ENCODE results near the gene DDHD1.
"Not testable (repeated sequence)": the region's sequence is repeated elsewhere in the genome, so short reads cannot be mapped to it uniquely, and the experiment has no call there.

DDHD1 gene

DNA sequence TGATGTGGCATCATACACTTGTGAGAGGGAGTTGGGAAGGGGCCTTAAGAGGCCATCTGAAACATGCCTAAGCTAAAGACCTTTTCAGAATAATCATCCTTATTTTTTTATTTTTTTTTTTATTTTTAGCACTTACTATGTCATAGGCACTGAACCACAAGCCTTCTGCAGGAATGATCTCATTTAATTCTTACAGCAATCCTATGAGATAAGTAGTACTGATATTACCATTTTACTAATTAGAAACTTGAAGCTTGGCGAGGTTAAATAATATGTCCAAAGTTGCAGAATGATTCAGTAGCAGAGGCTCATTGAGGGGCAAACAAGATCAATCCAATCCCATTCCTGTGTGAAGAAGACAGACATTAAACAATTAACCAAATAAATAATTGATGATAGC lies 33.4 kb upstream of the DDHD1 start:
- TF ChIP-seq, protein P1, sequence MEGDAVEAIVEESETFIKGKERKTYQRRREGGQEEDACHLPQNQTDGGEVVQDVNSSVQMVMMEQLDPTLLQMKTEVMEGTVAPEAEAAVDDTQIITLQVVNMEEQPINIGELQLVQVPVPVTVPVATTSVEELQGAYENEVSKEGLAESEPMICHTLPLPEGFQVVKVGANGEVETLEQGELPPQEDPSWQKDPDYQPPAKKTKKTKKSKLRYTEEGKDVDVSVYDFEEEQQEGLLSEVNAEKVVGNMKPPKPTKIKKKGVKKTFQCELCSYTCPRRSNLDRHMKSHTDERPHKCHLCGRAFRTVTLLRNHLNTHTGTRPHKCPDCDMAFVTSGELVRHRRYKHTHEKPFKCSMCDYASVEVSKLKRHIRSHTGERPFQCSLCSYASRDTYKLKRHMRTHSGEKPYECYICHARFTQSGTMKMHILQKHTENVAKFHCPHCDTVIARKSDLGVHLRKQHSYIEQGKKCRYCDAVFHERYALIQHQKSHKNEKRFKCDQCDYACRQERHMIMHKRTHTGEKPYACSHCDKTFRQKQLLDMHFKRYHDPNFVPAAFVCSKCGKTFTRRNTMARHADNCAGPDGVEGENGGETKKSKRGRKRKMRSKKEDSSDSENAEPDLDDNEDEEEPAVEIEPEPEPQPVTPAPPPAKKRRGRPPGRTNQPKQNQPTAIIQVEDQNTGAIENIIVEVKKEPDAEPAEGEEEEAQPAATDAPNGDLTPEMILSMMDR (IDR thresholded peaks at IDR 0.05; ENCODE audit: low read depth, low read length, missing control alignments): no peak
- no peak overlapping the region for H3K4me3 ChIP-seq (ENCODE audit: low read depth, low read length)
- DNase-seq (ENCODE audit: low read depth): no peak

DNA sequence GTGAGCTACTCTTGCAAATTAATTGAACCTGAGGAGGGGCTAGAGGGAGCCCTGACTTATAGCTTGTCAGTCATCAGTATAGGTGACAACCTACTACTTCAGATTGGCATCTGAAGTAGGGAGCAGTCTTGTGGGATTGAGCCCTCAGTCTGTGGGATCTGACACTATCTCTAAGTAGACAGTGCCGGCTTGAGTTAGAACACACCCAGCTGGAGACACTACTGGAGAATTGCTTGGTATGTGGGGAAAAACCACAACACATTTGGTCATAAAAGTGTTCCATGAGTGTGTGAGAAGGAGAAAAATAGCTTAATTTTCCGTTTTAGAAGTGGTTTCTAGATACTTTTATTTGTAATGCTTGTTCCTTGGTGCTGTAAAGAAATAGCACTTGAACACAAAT lies 30.5 kb upstream of the DDHD1 start:
- no peak for DNase-seq (ENCODE audit: low read depth)
- H3K4me3 ChIP-seq (ENCODE audit: low read depth, low read length): no peak overlapping the region

DNA sequence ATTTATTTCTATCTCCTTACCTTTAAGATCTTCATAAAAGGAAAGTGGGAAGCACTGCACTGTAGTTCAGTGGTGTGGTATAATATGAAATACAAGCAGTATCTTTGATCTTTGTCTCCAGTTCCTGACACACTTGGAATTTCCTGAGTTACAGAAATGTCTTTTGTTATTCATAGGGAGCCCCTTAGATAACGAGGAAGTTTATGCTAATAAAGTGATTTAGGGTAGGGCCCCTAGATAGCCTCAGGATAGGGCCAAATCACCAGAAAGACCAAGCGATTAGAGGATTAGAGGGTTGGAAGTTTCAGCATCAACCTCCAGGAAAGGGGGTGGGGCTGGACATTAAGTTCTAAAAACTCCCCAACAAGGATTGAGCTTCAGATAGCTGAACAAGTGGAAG lies 29.9 kb upstream of the DDHD1 start:
- TF ChIP-seq, protein P1 (IDR thresholded peaks at IDR 0.05; ENCODE audit: low read depth, low read length, missing control alignments): no peak
- no peak overlapping the region for H3K4me3 ChIP-seq (ENCODE audit: low read depth, low read length)
- DNase-seq (ENCODE audit: low read depth): no peak

More for the DNA sequence above, 30.5 kb upstream of the DDHD1 start:
- TF ChIP-seq, protein P1 (IDR thresholded peaks at IDR 0.05; ENCODE audit: low read depth, low read length, missing control alignments): no peak

DNA sequence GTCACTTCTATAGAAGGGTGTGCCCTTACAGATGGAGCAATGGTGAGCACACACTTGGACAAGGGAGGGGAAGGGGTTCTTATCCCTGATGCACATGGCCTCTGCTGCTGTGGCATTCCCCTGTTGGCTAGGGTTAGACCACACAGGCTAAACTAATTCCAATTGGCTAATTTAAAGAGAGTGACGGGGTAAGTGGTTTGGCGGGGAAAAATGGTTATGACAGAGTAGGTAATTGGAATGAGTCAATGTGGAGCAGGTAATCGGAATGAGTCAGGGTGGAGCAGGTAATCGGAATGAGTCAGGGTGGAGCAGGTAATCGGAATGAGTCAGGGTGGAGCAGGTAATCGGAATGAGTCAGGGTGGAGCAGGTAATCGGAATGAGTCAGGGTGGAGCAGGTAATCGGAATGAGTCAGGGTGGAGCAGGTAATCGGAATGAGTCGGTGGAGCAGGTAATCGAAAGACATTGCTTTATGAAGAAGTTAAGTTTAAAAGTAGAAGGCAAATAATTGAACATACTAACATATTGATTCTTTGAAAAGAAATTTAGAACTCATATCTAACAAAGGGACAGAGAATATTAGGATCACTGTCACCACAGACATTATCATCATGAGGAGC lies 28.4 kb upstream of the DDHD1 start:
- H3K4me3 ChIP-seq (ENCODE audit: low read depth, low read length); DNase-seq (ENCODE audit: low read depth): not testable (repeated sequence)

DNA sequence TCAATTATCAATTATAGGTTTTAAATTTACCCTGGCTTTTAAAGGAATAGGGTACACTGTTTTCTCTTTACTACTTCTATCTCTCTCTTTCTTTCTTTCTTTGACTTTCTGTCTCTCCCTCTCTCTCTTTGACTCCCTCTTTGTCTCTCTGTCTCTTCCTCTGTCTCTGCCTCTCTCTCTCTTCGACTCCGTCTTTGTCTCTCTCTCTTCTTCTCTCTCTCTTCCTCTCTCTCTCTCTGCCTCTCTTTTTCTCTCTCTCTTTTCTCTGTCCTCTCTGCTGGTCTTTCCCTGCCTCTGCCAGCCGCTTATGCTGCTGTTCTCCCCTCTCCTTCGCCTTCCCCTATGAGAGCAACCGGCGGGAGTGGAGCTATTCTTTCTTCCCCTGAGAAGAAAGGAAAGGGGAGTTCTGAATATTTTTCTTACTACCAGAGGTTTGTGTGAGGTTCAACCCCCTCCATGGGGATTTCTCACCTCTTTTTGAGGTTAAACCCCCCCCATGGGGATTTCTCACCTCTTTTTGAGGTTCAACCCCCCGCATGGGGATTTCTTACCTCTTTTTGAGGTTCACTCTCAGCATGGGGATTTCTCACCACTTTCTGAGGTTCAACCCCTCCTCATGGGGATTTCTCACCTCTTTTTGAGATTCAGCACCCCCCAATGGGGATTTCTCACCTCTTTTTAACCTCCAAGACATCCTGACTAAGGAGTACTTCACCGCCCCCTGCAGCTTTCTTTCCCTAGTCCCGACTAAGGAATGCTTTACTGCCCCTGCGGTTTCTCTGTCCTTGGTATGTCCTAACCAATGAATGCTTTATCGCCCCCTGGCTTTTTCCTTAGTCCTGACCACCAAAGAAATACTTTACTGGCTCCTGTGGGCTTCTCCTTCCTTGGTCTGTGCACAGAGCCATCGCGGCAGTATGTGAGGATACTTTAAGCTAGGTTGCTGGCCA lies 27.4 kb upstream of the DDHD1 start:
- peak; percentile 64 for DNase-seq (ENCODE audit: low read depth)
- no peak overlapping the region for H3K4me3 ChIP-seq (ENCODE audit: low read depth, low read length)
- TF ChIP-seq, protein P1 (IDR thresholded peaks at IDR 0.05; ENCODE audit: low read depth, low read length, missing control alignments): peak; percentile 5

DNA sequence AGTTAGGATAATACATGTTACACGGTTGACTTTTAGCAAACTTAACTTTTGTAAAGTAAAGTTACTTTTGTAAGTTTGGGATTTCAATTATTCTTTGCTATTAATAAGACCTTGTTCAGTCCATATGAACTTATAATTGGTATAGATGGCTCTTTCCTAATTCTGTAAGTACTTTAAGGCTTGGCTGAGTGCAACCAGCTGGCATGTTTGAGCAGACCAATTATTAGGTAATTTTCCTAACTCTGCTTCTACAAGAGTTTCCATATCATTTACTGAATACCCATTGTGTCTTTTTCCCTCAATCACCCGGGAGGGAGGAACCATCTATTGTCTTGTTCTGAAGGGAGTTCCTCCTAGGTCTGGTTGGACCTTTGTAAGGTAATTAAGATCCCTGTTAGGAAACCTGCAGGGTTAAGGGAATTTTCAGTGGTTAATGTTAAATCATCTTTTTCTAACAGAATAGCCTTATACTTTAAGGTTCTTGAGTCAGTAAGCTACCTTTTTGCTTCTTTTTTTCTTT lies 26.4 kb upstream of the DDHD1 start:
- not testable (repeated sequence) for H3K4me3 ChIP-seq (ENCODE audit: low read depth, low read length); DNase-seq (ENCODE audit: low read depth)

DNA sequence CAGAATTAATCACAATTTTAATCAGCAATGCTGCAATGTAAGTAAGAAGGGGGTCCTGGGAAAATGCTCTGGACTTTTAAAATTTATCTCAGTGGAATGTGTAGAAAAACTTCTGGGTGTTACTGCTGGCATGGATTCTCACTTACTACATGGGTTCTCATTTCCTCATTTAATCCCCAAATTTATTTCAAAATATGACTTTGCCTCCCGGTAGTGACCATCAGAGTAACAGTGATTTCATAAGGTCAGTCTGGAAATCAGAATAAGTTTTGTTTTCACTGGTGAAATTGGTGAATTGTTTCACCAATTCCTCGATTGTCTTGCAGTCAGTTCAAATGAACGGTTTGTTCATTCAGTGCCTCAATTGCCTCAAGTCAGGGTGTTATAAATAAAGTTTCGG lies 22.3 kb upstream of the DDHD1 start:
- H3K4me3 ChIP-seq (ENCODE audit: low read depth, low read length): no peak overlapping the region
- TF ChIP-seq, protein P1 (IDR thresholded peaks at IDR 0.05; ENCODE audit: low read depth, low read length, missing control alignments): no peak
- DNase-seq (ENCODE audit: low read depth): no peak

All from GM12864 (cell line).